Measurements from ENCODE around the gene HDAC11. TPM values are rescaled to one million over a fixed set of nuclear protein-coding genes. Genes with fewer than 3 reads are reported as not detected.

The HDAC11 gene
- total and polyA plus RNA-seq, 5 donors from 2014 or later: 2.1 to 8.8 (median 3.3) TPM

GRCh38 chr3:13548696-13549622 is 68.9 kb downstream of the HDAC11 start, which contains the start of gene FBLN2:
TSS of gene FBLN2 (plus strand) at chr3:13549125. CDS start at chr3:13570356, 21,231 bp downstream.
- no peaks in the 10 kb centered on the region for H3K9me3 ChIP-seq (ENCODE audit: control insufficient read depth in 2 of 2, low read length in 2 of 2)
- H3K4me1 ChIP-seq (ENCODE audit: control insufficient read depth, insufficient read depth, low read length, poor library complexity, severe bottlenecking): peaks cover 3% of the 10 kb centered on the region
- no peak within 1 kb of the TSS for H3K27ac ChIP-seq (ENCODE audit: insufficient read depth, low read length, poor library complexity, severe bottlenecking)
- peaks cover 0 to 2% (median 0%) of the 10 kb centered on the region in 7 donors for H3K9me3 Mint-ChIP-seq
- peak within 1 kb of the TSS in 3 of 4 donors; percentile 3 to 88 (median 74) for H3K4me3 Mint-ChIP-seq
- H3K4me3 ChIP-seq (ENCODE audit: low read depth, low read length): no peak within 1 kb of the TSS
- H3K27ac Mint-ChIP-seq: no peak within 1 kb of the TSS
- H3K27me3 Mint-ChIP-seq: peaks cover 41% of the 10 kb centered on the region
- H3K27me3 ChIP-seq (ENCODE audit: control insufficient read depth, insufficient read depth, low read length): peaks cover 2% of the 10 kb centered on the region
- peaks cover 0 to 21% (median 3%) of the 10 kb centered on the region in 4 donors for H3K4me1 Mint-ChIP-seq
- H3K36me3 ChIP-seq (ENCODE audit: control insufficient read depth, insufficient read depth, low read length): no peaks in the 10 kb centered on the region
- H3K36me3 Mint-ChIP-seq: peaks cover 4% of the 10 kb centered on the region
- DNase-seq (no peak), ATAC-seq (ENCODE audit: low read depth in 2 of 2) (peak in 1 of 2 donors; percentile 38)

GRCh38 chr3:13549623-13550422 is 69.7 kb downstream of the HDAC11 start:
- Mint-ChIP-seq H3K27ac (no peak overlapping the region), H3K27me3 (peaks cover 41% of the 10 kb centered on the region), H3K9me3 (peaks cover 0 to 2% (median 0%) of the 10 kb centered on the region in 7 donors), H3K4me3 (peak overlapping the region in 3 of 4 donors; percentile 3 to 88 (median 74)), H3K36me3 (peaks cover 3% of the 10 kb centered on the region), H3K4me1 (peaks cover 0 to 14% (median 2%) of the 10 kb centered on the region in 4 donors)
- ATAC-seq (ENCODE audit: low read depth in 2 of 2) (no peak), DNase-seq (peak in 1 of 3 donors; percentile 4)
- no peak overlapping the region for H3K27ac ChIP-seq (ENCODE audit: insufficient read depth, low read length, poor library complexity, severe bottlenecking)
- H3K9me3 ChIP-seq (ENCODE audit: control insufficient read depth in 2 of 2, low read length in 2 of 2): no peaks in the 10 kb centered on the region
- H3K36me3 ChIP-seq (ENCODE audit: control insufficient read depth, insufficient read depth, low read length): no peaks in the 10 kb centered on the region
- no peak overlapping the region for H3K4me3 ChIP-seq (ENCODE audit: low read depth, low read length)
- peaks cover 2% of the 10 kb centered on the region for H3K27me3 ChIP-seq (ENCODE audit: control insufficient read depth, insufficient read depth, low read length)
- H3K4me1 ChIP-seq (ENCODE audit: control insufficient read depth, insufficient read depth, low read length, poor library complexity, severe bottlenecking): peaks cover 1% of the 10 kb centered on the region

GRCh38 chr3:13550423-13550690 is 70.3 kb downstream of the HDAC11 start:
- Mint-ChIP-seq H3K36me3 (no peaks in the 10 kb centered on the region), H3K27me3 (peaks cover 39% of the 10 kb centered on the region), H3K4me1 (peaks cover 0 to 11% (median 2%) of the 10 kb centered on the region in 4 donors), H3K4me3 (no peak overlapping the region), H3K27ac (no peak overlapping the region), H3K9me3 (peaks cover 0 to 2% (median 0%) of the 10 kb centered on the region in 7 donors)
- DNase-seq (no peak), ATAC-seq (ENCODE audit: low read depth in 2 of 2) (no peak)
- Histone ChIP-seq H3K36me3 (ENCODE audit: control insufficient read depth, insufficient read depth, low read length) (no peaks in the 10 kb centered on the region), H3K9me3 (ENCODE audit: control insufficient read depth in 2 of 2, low read length in 2 of 2) (no peaks in the 10 kb centered on the region), H3K27ac (ENCODE audit: insufficient read depth, low read length, poor library complexity, severe bottlenecking) (no peak overlapping the region), H3K27me3 (ENCODE audit: control insufficient read depth, insufficient read depth, low read length) (peaks cover 2% of the 10 kb centered on the region), H3K4me1 (ENCODE audit: control insufficient read depth, insufficient read depth, low read length, poor library complexity, severe bottlenecking) (no peaks in the 10 kb centered on the region), H3K4me3 (ENCODE audit: low read depth, low read length) (no peak overlapping the region)

DNA sequence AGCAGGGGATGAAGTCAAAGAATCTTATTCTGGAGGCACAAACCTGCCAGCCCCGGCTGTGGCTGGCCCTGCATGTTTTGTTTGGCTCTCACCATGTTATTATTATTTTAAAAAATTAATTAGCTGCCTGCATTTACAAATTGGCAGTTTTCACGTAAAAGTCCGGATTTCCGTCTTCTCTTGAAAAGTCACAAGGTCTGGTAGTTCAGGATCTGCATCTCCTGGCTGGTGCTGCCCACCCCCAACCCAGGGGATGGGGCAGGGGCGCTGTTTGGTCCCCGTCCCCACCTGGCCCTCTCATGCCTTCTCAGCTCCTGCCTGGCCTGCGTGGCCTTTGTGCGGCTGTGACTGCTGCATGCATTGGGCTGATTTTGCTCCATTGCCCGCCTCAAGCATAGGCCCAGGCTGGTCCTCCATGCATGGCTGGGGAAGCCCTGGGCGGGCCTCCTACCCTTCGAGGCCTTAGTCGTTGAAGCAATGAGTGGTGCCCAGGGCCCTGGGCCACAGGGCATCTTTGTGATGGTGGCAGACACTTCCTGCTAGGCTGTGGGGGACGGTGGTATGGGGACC is 70.8 kb downstream of the HDAC11 start:
- DNase-seq (no peak), ATAC-seq (ENCODE audit: low read depth in 2 of 2) (no peak)
- no peak overlapping the region for H3K4me3 ChIP-seq (ENCODE audit: low read depth, low read length)
- peaks cover 0 to 2% (median 0%) of the 10 kb centered on the region in 7 donors for H3K9me3 Mint-ChIP-seq
- no peaks in the 10 kb centered on the region for H3K4me1 ChIP-seq (ENCODE audit: control insufficient read depth, insufficient read depth, low read length, poor library complexity, severe bottlenecking)
- no peaks in the 10 kb centered on the region for H3K9me3 ChIP-seq (ENCODE audit: control insufficient read depth in 2 of 2, low read length in 2 of 2)
- no peaks in the 10 kb centered on the region for H3K36me3 Mint-ChIP-seq
- H3K27ac ChIP-seq (ENCODE audit: insufficient read depth, low read length, poor library complexity, severe bottlenecking): no peak overlapping the region
- H3K36me3 ChIP-seq (ENCODE audit: control insufficient read depth, insufficient read depth, low read length): no peaks in the 10 kb centered on the region
- H3K27me3 ChIP-seq (ENCODE audit: control insufficient read depth, insufficient read depth, low read length): peaks cover 2% of the 10 kb centered on the region
- H3K4me3 Mint-ChIP-seq: no peak overlapping the region
- H3K27ac Mint-ChIP-seq: no peak overlapping the region
- peaks cover 0 to 11% (median 2%) of the 10 kb centered on the region in 4 donors for H3K4me1 Mint-ChIP-seq
- H3K27me3 Mint-ChIP-seq: peaks cover 37% of the 10 kb centered on the region

DNA sequence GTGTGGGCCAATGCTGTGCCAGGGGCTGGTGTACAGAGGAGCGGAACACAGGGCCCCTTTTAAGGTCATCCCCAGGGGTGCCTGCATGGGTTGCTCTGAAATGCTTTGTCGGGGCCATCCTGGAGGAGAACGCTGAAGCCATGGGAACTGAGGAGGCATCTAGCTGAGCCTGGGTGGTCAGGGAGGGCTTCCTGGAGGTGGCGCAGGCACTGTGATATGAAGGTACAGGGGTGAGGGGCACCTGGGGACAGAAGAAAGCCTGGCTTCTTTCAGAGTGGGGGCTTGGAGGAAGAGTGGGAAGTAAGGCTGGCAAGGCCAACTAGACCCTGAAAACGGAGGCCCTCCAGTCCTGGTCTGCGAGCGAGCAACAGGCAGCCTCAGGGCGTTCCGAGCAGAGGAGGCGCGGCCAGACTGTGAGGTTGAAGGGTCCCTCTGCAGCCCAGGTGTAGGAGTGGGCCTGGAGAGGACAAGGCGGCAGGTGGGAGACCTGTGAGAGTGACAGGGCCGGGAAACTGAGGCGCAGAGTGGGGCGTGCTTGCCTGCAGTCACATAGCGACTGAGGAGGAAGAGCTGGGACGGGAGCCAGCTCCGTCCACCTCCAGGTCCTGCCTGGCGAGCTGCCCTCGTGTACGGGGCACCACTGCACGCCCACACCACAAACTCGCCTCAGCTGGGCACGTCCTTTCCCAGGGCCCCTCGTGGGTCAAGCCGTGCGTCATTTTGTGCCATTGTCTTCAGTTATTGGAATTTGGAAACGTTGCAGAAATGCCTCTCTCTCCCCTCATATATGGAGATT is 72.9 kb downstream of the HDAC11 start:
- peak overlapping the region in 1 of 3 donors; percentile 68 for H3K27ac Mint-ChIP-seq
- Histone ChIP-seq H3K36me3 (ENCODE audit: control insufficient read depth, insufficient read depth, low read length) (no peaks in the 10 kb centered on the region), H3K27me3 (ENCODE audit: control insufficient read depth, insufficient read depth, low read length) (peaks cover 2% of the 10 kb centered on the region), H3K9me3 (ENCODE audit: control insufficient read depth in 2 of 2, low read length in 2 of 2) (no peaks in the 10 kb centered on the region), H3K27ac (ENCODE audit: insufficient read depth, low read length, poor library complexity, severe bottlenecking) (no peak overlapping the region), H3K4me1 (ENCODE audit: control insufficient read depth, insufficient read depth, low read length, poor library complexity, severe bottlenecking) (no peaks in the 10 kb centered on the region), H3K4me3 (ENCODE audit: low read depth, low read length) (no peak overlapping the region)
- ATAC-seq (ENCODE audit: low read depth in 2 of 2) (no peak), DNase-seq (no peak)
- peaks cover 18% of the 10 kb centered on the region for H3K27me3 Mint-ChIP-seq
- H3K9me3 Mint-ChIP-seq: peaks cover 0 to 2% (median 0%) of the 10 kb centered on the region in 7 donors
- no peaks in the 10 kb centered on the region for H3K36me3 Mint-ChIP-seq
- peaks cover 0 to 11% (median 2%) of the 10 kb centered on the region in 4 donors for H3K4me1 Mint-ChIP-seq
- H3K4me3 Mint-ChIP-seq: no peak overlapping the region

DNA sequence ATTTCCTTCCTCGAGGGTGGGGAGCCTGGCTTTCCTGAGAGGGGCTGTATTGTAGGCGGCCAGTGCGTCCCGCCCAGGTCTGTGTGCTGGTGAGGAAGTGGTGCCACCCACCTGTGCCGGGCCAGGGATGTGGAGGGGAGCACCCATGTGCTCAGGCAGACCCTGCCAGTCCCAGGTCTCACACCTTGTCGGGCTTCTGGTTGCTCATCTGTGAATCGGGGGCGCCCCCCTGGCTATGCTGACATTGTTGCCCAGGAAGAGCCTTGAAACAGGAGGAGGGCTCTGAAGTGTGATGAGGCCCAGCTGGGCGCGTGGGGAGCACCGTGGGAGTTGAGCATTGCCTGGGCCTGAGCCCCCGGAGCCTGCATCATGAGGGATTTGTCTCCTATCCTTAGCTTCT is 73.6 kb downstream of the HDAC11 start:
- H3K36me3 Mint-ChIP-seq: no peaks in the 10 kb centered on the region
- DNase-seq (no peak), ATAC-seq (ENCODE audit: low read depth in 2 of 2) (no peak)
- no peaks in the 10 kb centered on the region for H3K9me3 ChIP-seq (ENCODE audit: control insufficient read depth in 2 of 2, low read length in 2 of 2)
- no peaks in the 10 kb centered on the region for H3K36me3 ChIP-seq (ENCODE audit: control insufficient read depth, insufficient read depth, low read length)
- H3K9me3 Mint-ChIP-seq: peaks cover 0 to 2% (median 0%) of the 10 kb centered on the region in 7 donors
- H3K4me1 ChIP-seq (ENCODE audit: control insufficient read depth, insufficient read depth, low read length, poor library complexity, severe bottlenecking): no peaks in the 10 kb centered on the region
- H3K27ac Mint-ChIP-seq: no peak overlapping the region
- H3K27me3 Mint-ChIP-seq: peaks cover 13% of the 10 kb centered on the region
- H3K4me3 ChIP-seq (ENCODE audit: low read depth, low read length): no peak overlapping the region
- no peaks in the 10 kb centered on the region for H3K27me3 ChIP-seq (ENCODE audit: control insufficient read depth, insufficient read depth, low read length)
- peaks cover 0 to 6% (median 2%) of the 10 kb centered on the region in 4 donors for H3K4me1 Mint-ChIP-seq
- no peak overlapping the region for H3K27ac ChIP-seq (ENCODE audit: insufficient read depth, low read length, poor library complexity, severe bottlenecking)
- H3K4me3 Mint-ChIP-seq: no peak overlapping the region

GRCh38 chr3:13555753-13556152 is 75.6 kb downstream of the HDAC11 start:
- Mint-ChIP-seq H3K27ac (no peak overlapping the region), H3K4me3 (peak overlapping the region in 1 of 4 donors; percentile 47), H3K4me1 (peaks cover 0 to 4% (median 0%) of the 10 kb centered on the region in 4 donors), H3K27me3 (peaks cover 4% of the 10 kb centered on the region), H3K36me3 (no peaks in the 10 kb centered on the region), H3K9me3 (peaks cover 0 to 2% (median 0%) of the 10 kb centered on the region in 7 donors)
- Histone ChIP-seq H3K36me3 (ENCODE audit: control insufficient read depth, insufficient read depth, low read length) (no peaks in the 10 kb centered on the region), H3K4me1 (ENCODE audit: control insufficient read depth, insufficient read depth, low read length, poor library complexity, severe bottlenecking) (no peaks in the 10 kb centered on the region), H3K27me3 (ENCODE audit: control insufficient read depth, insufficient read depth, low read length) (no peaks in the 10 kb centered on the region), H3K4me3 (ENCODE audit: low read depth, low read length) (no peak overlapping the region), H3K9me3 (ENCODE audit: control insufficient read depth in 2 of 2, low read length in 2 of 2) (no peaks in the 10 kb centered on the region), H3K27ac (ENCODE audit: insufficient read depth, low read length, poor library complexity, severe bottlenecking) (no peak overlapping the region)
- ATAC-seq (ENCODE audit: low read depth in 2 of 2): no peak
- no peak for DNase-seq

All from CD4-positive, CD25-positive, alpha-beta regulatory T cell (primary cell).